Measurements from ENCODE around the gene TMEM258.

The TMEM258 gene

DNA sequence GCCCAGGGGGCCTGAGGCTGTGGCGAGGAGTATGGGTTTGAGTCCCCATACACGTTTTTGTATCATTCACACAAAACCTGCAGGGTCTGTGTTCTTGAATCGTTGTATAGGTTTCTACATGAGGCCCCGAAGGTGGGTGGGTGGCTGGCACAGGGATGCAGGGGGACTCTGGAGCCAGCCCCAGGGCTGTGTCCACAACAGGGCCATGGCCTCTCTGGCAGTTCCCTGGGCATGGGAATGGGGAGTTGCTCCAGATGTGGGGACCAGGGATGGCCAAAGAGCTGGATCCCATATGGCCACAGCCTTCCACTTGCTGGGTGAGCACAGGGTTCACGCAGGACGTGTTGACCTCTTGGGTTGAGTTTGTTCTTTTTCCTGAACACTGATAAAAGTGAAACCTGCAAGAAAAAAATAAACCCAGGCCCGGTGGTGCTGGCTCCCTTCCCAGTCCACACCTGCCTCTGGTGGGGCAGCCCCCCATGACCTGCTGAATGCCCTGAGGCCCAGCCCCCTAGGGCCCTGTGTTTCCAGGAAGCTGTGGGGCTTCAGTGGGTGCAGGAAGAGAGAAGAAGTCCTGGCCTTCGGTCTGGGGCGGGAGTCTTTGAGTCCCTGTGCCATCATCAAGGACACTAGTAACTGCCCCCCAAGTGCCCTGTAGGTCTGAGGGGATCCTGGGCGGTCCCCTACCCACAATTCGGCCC is 23.9 kb downstream of the TMEM258 start:
- TF ChIP-seq, protein P1, sequence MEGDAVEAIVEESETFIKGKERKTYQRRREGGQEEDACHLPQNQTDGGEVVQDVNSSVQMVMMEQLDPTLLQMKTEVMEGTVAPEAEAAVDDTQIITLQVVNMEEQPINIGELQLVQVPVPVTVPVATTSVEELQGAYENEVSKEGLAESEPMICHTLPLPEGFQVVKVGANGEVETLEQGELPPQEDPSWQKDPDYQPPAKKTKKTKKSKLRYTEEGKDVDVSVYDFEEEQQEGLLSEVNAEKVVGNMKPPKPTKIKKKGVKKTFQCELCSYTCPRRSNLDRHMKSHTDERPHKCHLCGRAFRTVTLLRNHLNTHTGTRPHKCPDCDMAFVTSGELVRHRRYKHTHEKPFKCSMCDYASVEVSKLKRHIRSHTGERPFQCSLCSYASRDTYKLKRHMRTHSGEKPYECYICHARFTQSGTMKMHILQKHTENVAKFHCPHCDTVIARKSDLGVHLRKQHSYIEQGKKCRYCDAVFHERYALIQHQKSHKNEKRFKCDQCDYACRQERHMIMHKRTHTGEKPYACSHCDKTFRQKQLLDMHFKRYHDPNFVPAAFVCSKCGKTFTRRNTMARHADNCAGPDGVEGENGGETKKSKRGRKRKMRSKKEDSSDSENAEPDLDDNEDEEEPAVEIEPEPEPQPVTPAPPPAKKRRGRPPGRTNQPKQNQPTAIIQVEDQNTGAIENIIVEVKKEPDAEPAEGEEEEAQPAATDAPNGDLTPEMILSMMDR (conservative IDR thresholded peaks at IDR 0.05; ENCODE audit: low read depth, low read length) = no peak
- no peak overlapping the region for H3K4me2 ChIP-seq
- H3K4me1 ChIP-seq (ENCODE audit: low read depth, poor library complexity, severe bottlenecking) = no peaks in the 10 kb centered on the region
- peaks cover 7% of the 10 kb centered on the region; the same call in 1 of the 2 replicates for H3K27me3 ChIP-seq (ENCODE audit: insufficient read depth, low read depth)
- no peak overlapping the region for H2AFZ ChIP-seq (ENCODE audit: low read depth)
- no peak overlapping the region for H3K27ac ChIP-seq
- H4K20me1 ChIP-seq (ENCODE audit: insufficient read depth) = no peaks in the 10 kb centered on the region
- no peaks in the 10 kb centered on the region for H3K36me3 ChIP-seq (ENCODE audit: insufficient read depth)
- H3K79me2 ChIP-seq (ENCODE audit: insufficient read depth, low read depth) = no peaks in the 10 kb centered on the region
- H3K4me3 ChIP-seq (IDR thresholded peaks at IDR 0.05; ENCODE audit: insufficient read depth, low read depth, low read length) = no peak overlapping the region
- no peak overlapping the region for H3K9ac ChIP-seq

DNA sequence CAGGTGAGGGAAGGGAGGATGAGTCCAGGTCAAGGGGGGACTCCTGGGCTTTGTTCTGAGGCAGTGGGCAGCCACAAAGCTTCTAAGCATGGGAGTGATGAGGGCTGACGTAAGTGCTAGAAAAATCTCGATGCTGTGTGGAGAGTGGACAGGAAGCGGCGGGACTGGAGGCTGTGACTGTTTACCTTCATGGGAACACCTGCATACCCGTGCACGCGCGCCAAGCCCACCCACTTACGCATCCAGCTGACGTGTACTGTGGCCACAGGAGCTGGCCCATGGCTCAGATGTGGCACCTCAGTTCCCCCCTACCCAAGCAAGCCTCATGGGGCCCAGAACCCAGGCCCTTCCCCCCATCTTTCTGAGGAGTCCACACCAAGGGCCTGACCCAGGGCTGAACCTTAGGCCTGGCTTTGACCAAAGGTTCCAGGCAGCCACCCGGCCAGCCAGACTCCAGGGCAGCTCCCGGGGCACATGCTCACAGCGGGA is 26.0 kb downstream of the TMEM258 start:
- H3K27ac ChIP-seq = no peak overlapping the region
- TF ChIP-seq, protein P1 (conservative IDR thresholded peaks at IDR 0.05; ENCODE audit: low read depth, low read length) = no peak
- no peak overlapping the region for H3K4me3 ChIP-seq (IDR thresholded peaks at IDR 0.05; ENCODE audit: insufficient read depth, low read depth, low read length)
- H3K27me3 ChIP-seq (ENCODE audit: insufficient read depth, low read depth) = peaks cover 23% of the 10 kb centered on the region
- H3K4me2 ChIP-seq = no peak overlapping the region
- H3K79me2 ChIP-seq (ENCODE audit: insufficient read depth, low read depth) = no peaks in the 10 kb centered on the region
- H3K4me1 ChIP-seq (ENCODE audit: low read depth, poor library complexity, severe bottlenecking) = no peaks in the 10 kb centered on the region
- H3K36me3 ChIP-seq (ENCODE audit: insufficient read depth) = no peaks in the 10 kb centered on the region
- no peaks in the 10 kb centered on the region for H4K20me1 ChIP-seq (ENCODE audit: insufficient read depth)
- no peak overlapping the region for H3K9ac ChIP-seq
- H2AFZ ChIP-seq (ENCODE audit: low read depth) = no peak overlapping the region

DNA sequence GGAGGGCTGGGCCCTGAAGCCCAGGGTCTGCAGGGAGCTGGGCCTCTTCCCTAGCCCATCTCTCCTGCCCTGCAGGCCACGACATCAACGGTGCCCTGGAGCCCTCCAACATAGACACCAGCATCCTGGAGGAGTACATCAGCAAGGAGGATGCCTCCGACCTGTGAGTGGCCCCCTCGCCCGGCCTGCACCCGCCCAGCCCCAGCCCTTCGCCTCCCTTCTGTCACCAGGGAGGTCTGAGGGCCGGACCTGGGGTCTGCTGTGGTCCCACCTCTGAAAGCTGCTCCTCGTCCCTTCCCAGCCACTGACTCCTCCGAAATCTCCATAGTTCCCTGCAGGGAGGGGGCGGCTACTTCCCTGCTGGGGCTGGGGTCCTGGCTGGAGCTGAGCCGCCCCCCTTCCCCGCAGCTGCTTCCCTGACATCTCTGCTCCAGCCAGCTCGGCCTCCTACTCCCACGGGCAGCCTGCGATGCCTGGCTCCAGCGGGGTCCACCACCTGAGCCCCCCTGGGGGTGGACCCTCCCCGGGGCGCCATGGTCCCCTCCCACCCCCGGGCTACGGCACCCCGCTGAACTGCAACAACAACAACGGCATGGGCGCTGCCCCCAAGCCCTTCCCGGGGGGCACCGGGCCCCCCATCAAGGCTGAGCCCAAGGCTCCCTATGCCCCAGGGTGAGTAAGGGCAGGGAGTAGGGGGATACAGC is 26.7 kb downstream of the TMEM258 start:
- no peak overlapping the region for H3K27ac ChIP-seq
- no peaks in the 10 kb centered on the region for H4K20me1 ChIP-seq (ENCODE audit: insufficient read depth)
- no peaks in the 10 kb centered on the region for H3K4me1 ChIP-seq (ENCODE audit: low read depth, poor library complexity, severe bottlenecking)
- H3K4me2 ChIP-seq = no peak overlapping the region
- H3K9ac ChIP-seq = no peak overlapping the region
- H2AFZ ChIP-seq (ENCODE audit: low read depth) = no peak overlapping the region
- no peaks in the 10 kb centered on the region for H3K36me3 ChIP-seq (ENCODE audit: insufficient read depth)
- TF ChIP-seq, protein P1 (conservative IDR thresholded peaks at IDR 0.05; ENCODE audit: low read depth, low read length) = no peak
- no peaks in the 10 kb centered on the region for H3K79me2 ChIP-seq (ENCODE audit: insufficient read depth, low read depth)
- H3K27me3 ChIP-seq (ENCODE audit: insufficient read depth, low read depth) = peaks cover 27% of the 10 kb centered on the region
- no peak overlapping the region for H3K4me3 ChIP-seq (IDR thresholded peaks at IDR 0.05; ENCODE audit: insufficient read depth, low read depth, low read length)

DNA sequence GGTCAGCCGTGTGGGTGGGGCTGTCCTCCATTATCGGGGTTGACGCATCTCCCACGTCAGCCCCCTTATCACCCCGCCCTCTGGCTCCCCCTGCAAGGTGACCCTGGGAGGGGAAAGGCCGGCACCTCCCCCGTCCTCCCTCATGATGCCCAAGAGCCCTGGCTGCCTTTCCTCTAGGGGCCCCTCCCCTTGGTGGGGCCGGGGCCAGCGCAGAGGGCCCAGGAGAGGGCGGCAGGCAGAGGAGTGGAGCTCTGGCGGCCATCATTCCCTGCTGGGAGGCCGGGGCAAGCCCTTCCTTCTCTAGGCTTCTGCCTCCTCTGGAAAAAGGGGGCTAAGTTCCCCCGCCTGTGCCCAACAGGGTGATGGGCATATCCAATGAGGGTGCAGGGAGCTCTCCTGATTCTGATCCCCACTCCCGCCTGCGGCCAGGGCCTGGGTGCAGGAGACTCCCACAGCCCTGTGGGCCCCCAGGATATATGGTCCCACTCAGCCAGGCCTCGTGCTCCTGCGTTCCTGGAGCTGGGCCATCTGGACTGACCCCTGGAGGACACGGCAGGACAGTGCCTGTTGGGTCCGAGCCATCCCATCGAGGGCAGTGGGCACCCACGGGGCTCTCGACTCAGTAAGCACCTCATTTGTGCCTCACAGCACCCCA is 27.7 kb downstream of the TMEM258 start:
- H3K4me1 ChIP-seq (ENCODE audit: low read depth, poor library complexity, severe bottlenecking) = no peaks in the 10 kb centered on the region

More for the DNA sequence above, 27.7 kb downstream of the TMEM258 start:
- H3K27ac ChIP-seq = no peak overlapping the region
- no peak overlapping the region for H3K9ac ChIP-seq
- no peak overlapping the region for H3K4me2 ChIP-seq
- H4K20me1 ChIP-seq (ENCODE audit: insufficient read depth) = no peaks in the 10 kb centered on the region
- TF ChIP-seq, protein P1 (conservative IDR thresholded peaks at IDR 0.05; ENCODE audit: low read depth, low read length) = no peak
- H3K79me2 ChIP-seq (ENCODE audit: insufficient read depth, low read depth) = no peaks in the 10 kb centered on the region
- peaks cover 27% of the 10 kb centered on the region for H3K27me3 ChIP-seq (ENCODE audit: insufficient read depth, low read depth)
- H3K4me3 ChIP-seq (IDR thresholded peaks at IDR 0.05; ENCODE audit: insufficient read depth, low read depth, low read length) = no peak overlapping the region
- H3K36me3 ChIP-seq (ENCODE audit: insufficient read depth) = no peaks in the 10 kb centered on the region
- H2AFZ ChIP-seq (ENCODE audit: low read depth) = no peak overlapping the region

All from KMS-11 (cell line).